NCI-H1930 (cell line): ENCODE results near the gene DPF3.

Experiments used
- DNase-seq, 2 experiments: peaks; one replicate each; lab custom pipeline; 2025; lab: John Stamatoyannopoulos, UW

Gene DPF3

GRCh38 chr14:72893636-72894322 is at the start of gene DPF3:
TSS of gene DPF3 (minus strand) at chr14:72894101. CDS start at chr14:72894088, 13 bp downstream.
- peak; percentile 63 to 68 for DNase-seq

- no peak for DNase-seq
Observed at GRCh38 chr14:72942934-72943333, 49.0 kb upstream of the DPF3 start.

- DNase-seq = no peak
Observed at GRCh38 chr14:72941286-72941985, 47.5 kb upstream of the DPF3 start.

GRCh38 chr14:72939630-72940029 is 45.7 kb upstream of the DPF3 start:
- DNase-seq = no peak

GRCh38 chr14:72932893-72933292 is 39.0 kb upstream of the DPF3 start:
- no peak for DNase-seq

- no peak for DNase-seq
Observed at GRCh38 chr14:72929316-72930080, 35.6 kb upstream of the DPF3 start.

GRCh38 chr14:72928872-72929271 is 35.0 kb upstream of the DPF3 start:
- DNase-seq = no peak

GRCh38 chr14:72926292-72927028 is 32.6 kb upstream of the DPF3 start, which contains the start of gene DCAF4:
TSS of gene DCAF4 (plus strand) at chr14:72926464. CDS start at chr14:72937979, 11,515 bp downstream.
- DNase-seq = peak; percentile 93 to 94

- no peak for DNase-seq
Observed at GRCh38 chr14:72925815-72926291, 32.0 kb upstream of the DPF3 start.

- no peak for DNase-seq
Observed at GRCh38 chr14:72925171-72925759, 31.4 kb upstream of the DPF3 start.

- DNase-seq = no peak
Observed at GRCh38 chr14:72924337-72924736, 30.4 kb upstream of the DPF3 start.

- no peak for DNase-seq
Observed at GRCh38 chr14:72921396-72921795, 27.5 kb upstream of the DPF3 start.

GRCh38 chr14:72920008-72920407 is 26.1 kb upstream of the DPF3 start:
- no peak for DNase-seq

GRCh38 chr14:72917094-72917802 is 23.3 kb upstream of the DPF3 start:
- no peak for DNase-seq

GRCh38 chr14:72916174-72916573 is 22.3 kb upstream of the DPF3 start:
- no peak for DNase-seq

- no peak for DNase-seq
Observed at GRCh38 chr14:72913809-72914208, 19.9 kb upstream of the DPF3 start.

GRCh38 chr14:72909163-72909562 is 15.3 kb upstream of the DPF3 start:
- no peak for DNase-seq

- no peak for DNase-seq
Observed at GRCh38 chr14:72907886-72908285, 14.0 kb upstream of the DPF3 start.

GRCh38 chr14:72906879-72907278 is 13.0 kb upstream of the DPF3 start:
- DNase-seq = no peak

- no peak for DNase-seq
Observed at GRCh38 chr14:72906316-72906715, 12.4 kb upstream of the DPF3 start.
